GM19452 (cell line): Measurements from ENCODE around the gene FLOT1.

Experiments
- ATAC-seq: cut with Tn5 transposase; IDR thresholded peaks from one replicate; pipeline ENCODE4 v1.9.1; 2021; ENCODE audit not compliant: unreplicated experiment

Gene FLOT1

GRCh38 chr6:30742316-30743098 lies at the start of gene FLOT1:
Gene FLOT1 (minus strand): TSS chr6:30742687. CDS start chr6:30742189, 498 bp downstream.
- ATAC-seq = peak; percentile 64

GRCh38 chr6:30790724-30791383 lies 48.4 kb upstream of the FLOT1 start:
- no peak for ATAC-seq

GRCh38 chr6:30789606-30790005 lies 47.1 kb upstream of the FLOT1 start:
- ATAC-seq = no peak

- no peak for ATAC-seq
These were observed 45.5 kb upstream of the FLOT1 start for GRCh38 chr6:30787954-30788353.

GRCh38 chr6:30782425-30783014 lies 40.0 kb upstream of the FLOT1 start:
- ATAC-seq = no peak

- ATAC-seq = no peak
These were observed 39.4 kb upstream of the FLOT1 start for GRCh38 chr6:30781743-30782424.

GRCh38 chr6:30781395-30781742 lies 38.9 kb upstream of the FLOT1 start:
- no peak for ATAC-seq

GRCh38 chr6:30780642-30780920 lies 38.1 kb upstream of the FLOT1 start:
- no peak for ATAC-seq

GRCh38 chr6:30779850-30780641 lies 37.6 kb upstream of the FLOT1 start:
- no peak for ATAC-seq

GRCh38 chr6:30778001-30778635 lies 35.6 kb upstream of the FLOT1 start:
- ATAC-seq = no peak

GRCh38 chr6:30777155-30777485 lies 34.6 kb upstream of the FLOT1 start:
- ATAC-seq = no peak

GRCh38 chr6:30776390-30777154 lies 34.1 kb upstream of the FLOT1 start:
- ATAC-seq = no peak

- ATAC-seq = no peak
These were observed 32.6 kb upstream of the FLOT1 start for GRCh38 chr6:30775104-30775503.

- ATAC-seq = no peak
These were observed 32.2 kb upstream of the FLOT1 start for GRCh38 chr6:30774701-30775100.

GRCh38 chr6:30770592-30770991 lies 28.1 kb upstream of the FLOT1 start:
- ATAC-seq = no peak

GRCh38 chr6:30769853-30770524 lies 27.5 kb upstream of the FLOT1 start:
- ATAC-seq = no peak

- no peak for ATAC-seq
These were observed 26.8 kb upstream of the FLOT1 start for GRCh38 chr6:30769088-30769852.

GRCh38 chr6:30768634-30769087 lies 26.2 kb upstream of the FLOT1 start:
- no peak for ATAC-seq

- no peak for ATAC-seq
These were observed 25.4 kb upstream of the FLOT1 start for GRCh38 chr6:30767944-30768301.
